Measurements from ENCODE around the gene CRY2.

CRY2 gene

GRCh38 chr11:45881708-45882368 lies 34.6 kb downstream of the CRY2 start:
- no peak for TF ChIP-seq EP300 (IDR thresholded peaks at IDR 0.05; ENCODE audit: borderline replicate concordance)
- TF ChIP-seq EGR1 (IDR thresholded peaks at IDR 0.05): no peak
- no peak for TF ChIP-seq CEBPB (IDR thresholded peaks at IDR 0.05)
- TF ChIP-seq REST (IDR thresholded peaks at IDR 0.05; ENCODE audit: low read depth): no peak
- TF ChIP-seq RAD21 (IDR thresholded peaks at IDR 0.05; ENCODE audit: low read depth): no peak
- TF ChIP-seq ZBTB7A (IDR thresholded peaks at IDR 0.05; ENCODE audit: low read depth): no peak
- TF ChIP-seq YY1 (IDR thresholded peaks at IDR 0.05; ENCODE audit: low read depth): no peak
- TF ChIP-seq MAX (IDR thresholded peaks at IDR 0.05): no peak
- TF ChIP-seq NFIC (IDR thresholded peaks at IDR 0.05): no peak
- TF ChIP-seq TAF1 (IDR thresholded peaks at IDR 0.05; ENCODE audit: low read depth): no peak
- no peak for TF ChIP-seq TCF12 (IDR thresholded peaks at IDR 0.05; ENCODE audit: low read depth)
- TF ChIP-seq USF1 (IDR thresholded peaks at IDR 0.05): no peak
- TF ChIP-seq CREB1 (IDR thresholded peaks at IDR 0.05; ENCODE audit: low read depth): no peak
- no peak for TF ChIP-seq FOXM1 (IDR thresholded peaks at IDR 0.05; ENCODE audit: borderline replicate concordance, low read depth)
- no peak for TF ChIP-seq TEAD4 (IDR thresholded peaks at IDR 0.05)

GRCh38 chr11:45884596-45885185 lies 37.4 kb downstream of the CRY2 start:
- TF ChIP-seq RAD21 (IDR thresholded peaks at IDR 0.05; ENCODE audit: low read depth) (no peak), CREB1 (IDR thresholded peaks at IDR 0.05; ENCODE audit: low read depth) (no peak), TAF1 (IDR thresholded peaks at IDR 0.05; ENCODE audit: low read depth) (no peak), TEAD4 (IDR thresholded peaks at IDR 0.05) (no peak), MAX (IDR thresholded peaks at IDR 0.05) (no peak)

- TF ChIP-seq YY1 (IDR thresholded peaks at IDR 0.05; ENCODE audit: low read depth) (peak; percentile 44; the same call in 1 of the 2 replicates), EP300 (IDR thresholded peaks at IDR 0.05; ENCODE audit: borderline replicate concordance) (no peak), USF1 (IDR thresholded peaks at IDR 0.05) (no peak), EGR1 (IDR thresholded peaks at IDR 0.05) (0 out of 2 replicates have a peak, but pooled peaks have one; percentile 20), ZBTB7A (IDR thresholded peaks at IDR 0.05; ENCODE audit: low read depth) (no peak), CEBPB (IDR thresholded peaks at IDR 0.05) (no peak), TEAD4 (IDR thresholded peaks at IDR 0.05) (no peak), NFIC (IDR thresholded peaks at IDR 0.05) (no peak), TCF12 (IDR thresholded peaks at IDR 0.05; ENCODE audit: low read depth) (no peak), TAF1 (IDR thresholded peaks at IDR 0.05; ENCODE audit: low read depth) (no peak), MAX (IDR thresholded peaks at IDR 0.05) (no peak), REST (IDR thresholded peaks at IDR 0.05; ENCODE audit: low read depth) (peak; percentile 83), FOXM1 (IDR thresholded peaks at IDR 0.05; ENCODE audit: borderline replicate concordance, low read depth) (no peak), CREB1 (IDR thresholded peaks at IDR 0.05; ENCODE audit: low read depth) (no peak)
Observed at GRCh38 chr11:45885274-45885920, 38.1 kb downstream of the CRY2 start, which contains the start of gene MAPK8IP1. TSS of gene MAPK8IP1 (plus strand) at chr11:45885651. CDS start at chr11:45885821, 170 bp downstream.

- TF ChIP-seq ZBTB7A (IDR thresholded peaks at IDR 0.05; ENCODE audit: low read depth) (peak; percentile 67; the same call in 1 of the 2 replicates), REST (IDR thresholded peaks at IDR 0.05; ENCODE audit: low read depth) (no peak)
Observed at GRCh38 chr11:45885921-45886721, 38.8 kb downstream of the CRY2 start.
